ENCODE data around the gene NSMCE4A.

- TF ChIP-seq CTCF (conservative IDR thresholded peaks at IDR 0.05; ENCODE audit: low read depth, low read length), result no peak
- no peak for TF ChIP-seq EZH2 (IDR thresholded peaks at IDR 0.05; ENCODE audit: low read length, unreplicated experiment)
Observed at GRCh38 chr10:121914661-121915060, 60.4 kb downstream of the NSMCE4A start.

Measured in PC-3 (cell line).